ENCODE data around the gene SLC35F1. TPM values are rescaled to one million over a fixed set of nuclear protein-coding genes. Genes with fewer than 3 reads are reported as not detected.

The SLC35F1 gene
- total and polyA plus RNA-seq, 3 experiments from 2014 or later, result not detected

DNA sequence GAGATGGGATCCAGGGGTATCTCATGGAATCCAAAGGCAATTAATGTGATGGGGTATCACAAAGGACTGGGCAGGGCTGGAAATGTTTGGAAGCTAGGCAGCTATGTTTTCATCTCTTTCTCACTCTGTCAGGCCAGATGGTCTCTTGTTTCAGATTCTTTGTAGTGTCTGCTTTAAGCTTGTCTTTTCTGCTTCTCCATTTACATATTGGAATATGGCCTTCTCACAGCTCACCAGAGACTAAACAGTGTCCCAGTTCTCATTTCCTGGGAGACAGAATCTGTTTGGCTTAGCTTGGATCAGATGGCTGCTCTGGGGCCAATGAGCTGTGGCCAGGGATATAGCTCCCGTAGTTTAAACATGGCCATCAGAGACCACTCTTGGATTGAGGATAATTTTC, 78.9 kb downstream of the SLC35F1 start:
- Histone ChIP-seq H3K27ac (ENCODE audit: low read depth, low read length) (no peak overlapping the region), H3K9me3 (ENCODE audit: low read length) (no peaks in the 10 kb centered on the region), H3K4me3 (ENCODE audit: low read length) (no peak overlapping the region), H3K36me3 (ENCODE audit: insufficient read depth, low read length) (no peaks in the 10 kb centered on the region), H3K4me1 (ENCODE audit: insufficient read depth, low read length) (no peaks in the 10 kb centered on the region), H3K27me3 (ENCODE audit: insufficient read depth, low read length, poor library complexity, severe bottlenecking) (no peaks in the 10 kb centered on the region)
- Mint-ChIP-seq H3K9me3 (no peaks in the 10 kb centered on the region), H3K27me3 (peaks cover 4 to 5% of the 10 kb centered on the region in 2 donors), H3K27ac (no peak overlapping the region), H3K4me1 (no peaks in the 10 kb centered on the region), H3K4me3 (no peak overlapping the region), H3K36me3 (no peaks in the 10 kb centered on the region)
- DNase-seq, result no peak
- CTCF ChIA-PET, result no interaction called here
- POLR2A ChIA-PET, result no interaction called here

DNA sequence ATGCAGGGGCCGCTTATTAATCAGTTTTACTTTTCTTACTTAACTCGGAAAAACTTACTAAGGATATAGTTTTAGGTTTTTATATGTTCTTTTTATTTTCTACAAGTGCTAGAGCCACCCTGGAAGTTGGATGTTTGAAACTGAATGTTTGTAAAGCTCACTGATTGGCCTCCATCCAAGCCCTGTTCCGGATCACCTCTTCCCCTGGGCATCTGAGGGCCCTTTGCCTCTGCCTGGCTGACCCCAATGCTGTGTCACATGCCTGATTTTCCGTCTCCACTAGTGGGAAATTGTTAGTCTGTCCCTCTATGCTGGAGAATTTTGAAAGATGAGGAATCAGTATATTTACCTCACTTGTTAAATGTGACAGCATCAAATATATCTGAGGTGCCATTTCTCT, 79.3 kb downstream of the SLC35F1 start:
- no peaks in the 10 kb centered on the region for H3K27me3 ChIP-seq (ENCODE audit: insufficient read depth, low read length, poor library complexity, severe bottlenecking)
- POLR2A ChIA-PET, result no interaction called here
- no peaks in the 10 kb centered on the region for H3K4me1 ChIP-seq (ENCODE audit: insufficient read depth, low read length)
- H3K9me3 ChIP-seq (ENCODE audit: low read length), result no peaks in the 10 kb centered on the region
- Mint-ChIP-seq H3K9me3 (no peaks in the 10 kb centered on the region), H3K27me3 (peaks cover 0 to 4% of the 10 kb centered on the region in 2 donors), H3K4me1 (no peaks in the 10 kb centered on the region), H3K27ac (no peak overlapping the region), H3K4me3 (no peak overlapping the region), H3K36me3 (no peaks in the 10 kb centered on the region)
- no peak overlapping the region for H3K27ac ChIP-seq (ENCODE audit: low read depth, low read length)
- H3K4me3 ChIP-seq (ENCODE audit: low read length), result no peak overlapping the region
- no peaks in the 10 kb centered on the region for H3K36me3 ChIP-seq (ENCODE audit: insufficient read depth, low read length)
- CTCF ChIA-PET, result no interaction called here
- DNase-seq, result no peak

DNA sequence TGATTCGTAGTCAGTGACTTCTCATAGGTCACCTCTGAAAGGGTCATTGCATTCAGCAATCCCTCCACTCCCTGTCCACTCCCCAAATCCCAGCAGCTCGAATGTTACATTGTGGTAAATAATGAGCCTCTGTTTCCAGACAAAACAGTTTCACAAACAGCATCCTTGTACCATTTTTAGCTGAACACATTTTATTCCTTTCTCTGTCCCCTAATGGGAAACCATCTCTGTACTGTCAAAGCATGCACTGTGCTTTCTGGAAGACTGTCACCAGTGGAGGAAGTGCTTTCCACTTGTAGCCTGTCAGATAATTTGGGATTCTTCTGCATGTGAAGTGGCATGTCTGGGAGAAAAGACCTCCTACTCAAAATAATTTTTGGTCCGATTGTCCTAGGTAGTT, 82.0 kb downstream of the SLC35F1 start:
- Histone ChIP-seq H3K27ac (ENCODE audit: low read depth, low read length) (no peak overlapping the region), H3K36me3 (ENCODE audit: insufficient read depth, low read length) (no peaks in the 10 kb centered on the region), H3K4me3 (ENCODE audit: low read length) (no peak overlapping the region), H3K4me1 (ENCODE audit: insufficient read depth, low read length) (no peaks in the 10 kb centered on the region), H3K9me3 (ENCODE audit: low read length) (no peaks in the 10 kb centered on the region), H3K27me3 (ENCODE audit: insufficient read depth, low read length, poor library complexity, severe bottlenecking) (no peaks in the 10 kb centered on the region)
- Mint-ChIP-seq H3K4me1 (no peaks in the 10 kb centered on the region), H3K4me3 (no peak overlapping the region), H3K9me3 (no peaks in the 10 kb centered on the region), H3K27ac (no peak overlapping the region), H3K36me3 (no peaks in the 10 kb centered on the region), H3K27me3 (peaks cover 4 to 20% of the 10 kb centered on the region in 2 donors)
- ChIA-PET POLR2A (no interaction called here), CTCF (no interaction called here)
- no peak for DNase-seq

DNA sequence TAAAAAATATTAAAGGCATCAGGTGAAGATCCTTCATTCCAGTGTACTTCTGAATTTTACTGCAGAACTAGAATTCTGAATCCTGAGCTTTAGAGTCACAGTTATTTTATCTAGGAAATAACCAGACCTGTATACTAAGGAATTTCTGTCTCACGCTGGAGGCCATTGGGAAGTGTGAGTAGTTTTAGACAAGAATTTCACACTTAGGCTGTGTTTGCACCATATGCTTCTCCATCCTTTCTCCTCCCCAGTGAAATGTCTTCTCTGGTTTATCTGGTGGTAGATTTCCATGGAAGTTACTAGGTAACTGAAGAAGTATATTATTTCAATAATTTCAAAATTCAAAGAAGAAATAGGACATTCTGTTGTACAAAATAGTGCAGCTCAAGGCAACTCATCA, 83.1 kb downstream of the SLC35F1 start:
- POLR2A ChIA-PET, result no interaction called here
- Mint-ChIP-seq H3K27ac (no peak overlapping the region), H3K9me3 (no peaks in the 10 kb centered on the region), H3K4me3 (no peak overlapping the region), H3K36me3 (no peaks in the 10 kb centered on the region), H3K27me3 (peaks cover 4 to 27% of the 10 kb centered on the region in 2 donors), H3K4me1 (no peaks in the 10 kb centered on the region)
- H3K4me1 ChIP-seq (ENCODE audit: insufficient read depth, low read length), result no peaks in the 10 kb centered on the region
- DNase-seq, result no peak
- no peak overlapping the region for H3K4me3 ChIP-seq (ENCODE audit: low read length)
- no peaks in the 10 kb centered on the region for H3K9me3 ChIP-seq (ENCODE audit: low read length)
- no peaks in the 10 kb centered on the region for H3K36me3 ChIP-seq (ENCODE audit: insufficient read depth, low read length)
- CTCF ChIA-PET, result no interaction called here
- no peaks in the 10 kb centered on the region for H3K27me3 ChIP-seq (ENCODE audit: insufficient read depth, low read length, poor library complexity, severe bottlenecking)
- H3K27ac ChIP-seq (ENCODE audit: low read depth, low read length), result no peak overlapping the region

DNA sequence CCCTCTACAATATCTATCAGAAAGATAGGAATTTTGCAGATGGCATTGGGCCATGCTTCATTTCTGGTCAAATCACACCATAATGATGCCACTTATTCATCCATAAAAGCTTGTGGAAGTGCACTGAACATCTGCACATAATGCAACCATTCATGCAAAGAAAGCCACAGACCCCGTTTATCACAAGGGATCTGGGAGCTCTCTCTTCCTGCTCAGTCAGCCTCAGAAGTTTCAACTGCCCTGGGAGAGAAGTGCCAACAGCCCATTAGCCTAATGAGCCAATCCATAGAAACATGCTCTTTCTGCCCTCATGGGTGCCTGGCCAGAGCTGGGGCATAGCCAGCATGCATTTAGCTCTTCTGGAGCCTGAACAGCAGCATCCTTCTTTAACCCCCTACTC, 85.8 kb downstream of the SLC35F1 start:
- H3K27me3 ChIP-seq (ENCODE audit: insufficient read depth, low read length, poor library complexity, severe bottlenecking), result no peaks in the 10 kb centered on the region
- no peak overlapping the region for H3K27ac ChIP-seq (ENCODE audit: low read depth, low read length)
- no peak for DNase-seq
- no peaks in the 10 kb centered on the region for H3K9me3 ChIP-seq (ENCODE audit: low read length)
- no peaks in the 10 kb centered on the region for H3K36me3 ChIP-seq (ENCODE audit: insufficient read depth, low read length)
- peaks cover 4 to 29% of the 10 kb centered on the region in 2 donors for H3K27me3 Mint-ChIP-seq
- no peaks in the 10 kb centered on the region for H3K36me3 Mint-ChIP-seq
- CTCF ChIA-PET, result no interaction called here
- H3K27ac Mint-ChIP-seq, result no peak overlapping the region
- no peaks in the 10 kb centered on the region for H3K4me1 ChIP-seq (ENCODE audit: insufficient read depth, low read length)
- POLR2A ChIA-PET, result no interaction called here
- H3K9me3 Mint-ChIP-seq, result no peaks in the 10 kb centered on the region
- H3K4me1 Mint-ChIP-seq, result no peaks in the 10 kb centered on the region
- no peak overlapping the region for H3K4me3 Mint-ChIP-seq
- H3K4me3 ChIP-seq (ENCODE audit: low read length), result no peak overlapping the region

DNA sequence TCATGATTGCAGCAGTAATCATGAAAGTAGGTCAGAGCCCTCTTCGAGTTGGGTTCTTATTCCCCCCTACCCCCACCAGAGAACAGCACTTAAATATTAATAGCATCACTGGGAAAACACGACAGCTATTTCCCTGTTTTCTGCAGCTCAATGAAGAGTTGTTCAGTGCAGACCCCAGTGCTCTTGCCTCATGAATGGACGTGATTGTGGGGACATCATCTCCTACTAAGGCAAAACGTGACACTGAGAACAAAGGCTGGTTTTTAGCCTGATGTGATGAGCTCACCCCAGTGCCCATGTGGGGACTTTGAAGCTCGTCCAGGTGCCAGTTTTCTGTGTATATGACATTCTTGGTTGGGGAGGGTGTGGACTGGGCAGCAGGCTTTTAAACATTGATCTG, 105.9 kb downstream of the SLC35F1 start:
- Mint-ChIP-seq H3K27ac (peak overlapping the region in 1 of 8 donors; percentile 45), H3K4me1 (no peaks in the 10 kb centered on the region), H3K27me3 (peaks cover 3 to 12% of the 10 kb centered on the region in 2 donors), H3K36me3 (no peaks in the 10 kb centered on the region), H3K4me3 (no peak overlapping the region), H3K9me3 (peaks cover 0 to 6% (median 0%) of the 10 kb centered on the region in 5 donors)
- Histone ChIP-seq H3K9me3 (ENCODE audit: low read length) (no peaks in the 10 kb centered on the region), H3K4me3 (ENCODE audit: low read length) (no peak overlapping the region), H3K36me3 (ENCODE audit: insufficient read depth, low read length) (no peaks in the 10 kb centered on the region), H3K27me3 (ENCODE audit: insufficient read depth, low read length, poor library complexity, severe bottlenecking) (no peaks in the 10 kb centered on the region), H3K27ac (ENCODE audit: low read depth, low read length) (no peak overlapping the region), H3K4me1 (ENCODE audit: insufficient read depth, low read length) (no peaks in the 10 kb centered on the region)
- DNase-seq, result no peak
- CTCF ChIA-PET, result no interaction called here
- POLR2A ChIA-PET, result no interaction called here

DNA sequence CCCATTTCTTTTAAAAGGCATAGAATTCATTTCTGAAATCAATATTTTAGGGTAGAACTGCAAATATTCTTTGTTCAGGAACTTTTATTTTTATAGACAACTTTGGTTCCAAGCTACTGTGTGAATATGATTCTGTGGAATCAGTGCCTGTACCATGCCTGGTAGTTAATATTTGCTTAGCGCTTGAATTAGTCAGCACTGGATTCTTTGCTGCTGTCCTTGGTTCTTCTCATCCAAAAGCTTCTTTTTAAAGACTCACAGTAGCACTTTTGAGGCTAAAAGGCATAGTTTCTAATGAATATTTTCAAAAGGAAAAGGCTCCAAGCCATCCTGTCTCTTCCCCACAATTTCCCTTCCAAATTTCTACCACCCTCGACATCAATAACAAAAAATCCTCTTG, 109.5 kb downstream of the SLC35F1 start:
- no peaks in the 10 kb centered on the region for H3K9me3 Mint-ChIP-seq
- CTCF ChIA-PET, result interaction anchor here (1.0 kb wide), 1 partner anchor 43 kb away, joined by 3 read pairs; no protein-coding TSS in a partner anchor

DNA sequence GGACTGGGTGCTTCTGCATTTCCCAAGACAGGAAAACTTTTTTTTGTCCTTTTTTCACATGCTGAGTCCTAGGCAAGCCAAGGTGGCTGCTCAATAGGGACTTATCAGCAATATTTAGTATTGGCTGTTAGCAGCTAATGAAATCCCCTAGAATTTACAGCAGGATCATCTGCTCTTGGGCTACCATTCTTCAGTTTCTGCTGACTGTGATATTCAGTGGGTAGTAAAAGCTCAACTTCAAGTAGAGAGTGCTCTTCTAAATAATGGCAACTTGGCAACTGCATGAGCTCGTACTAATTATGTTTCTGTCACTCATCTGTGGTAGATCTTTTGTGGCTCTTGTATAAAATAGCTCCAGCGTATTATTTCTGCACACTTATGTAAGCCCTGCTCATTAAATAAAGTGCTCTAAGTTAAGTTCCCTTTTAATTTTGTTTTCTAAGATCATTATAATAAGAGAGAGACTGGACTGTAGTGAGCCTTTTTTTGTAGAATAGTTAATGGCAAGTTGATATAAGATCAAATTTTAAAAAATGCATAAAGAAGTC, 110.3 kb downstream of the SLC35F1 start:
- H3K36me3 Mint-ChIP-seq, result no peaks in the 10 kb centered on the region
- ChIA-PET CTCF (no interaction called here), POLR2A (no interaction called here)
- H3K4me3 ChIP-seq (ENCODE audit: low read length), result no peak overlapping the region
- H3K27ac ChIP-seq (ENCODE audit: low read depth, low read length), result no peak overlapping the region
- H3K9me3 Mint-ChIP-seq, result no peaks in the 10 kb centered on the region
- no peak overlapping the region for H3K4me3 Mint-ChIP-seq
- H3K27ac Mint-ChIP-seq, result no peak overlapping the region
- peaks cover 4 to 7% of the 10 kb centered on the region in 2 donors for H3K27me3 Mint-ChIP-seq
- no peaks in the 10 kb centered on the region for H3K27me3 ChIP-seq (ENCODE audit: insufficient read depth, low read length, poor library complexity, severe bottlenecking)
- no peaks in the 10 kb centered on the region for H3K4me1 ChIP-seq (ENCODE audit: insufficient read depth, low read length)
- H3K4me1 Mint-ChIP-seq, result no peaks in the 10 kb centered on the region
- H3K36me3 ChIP-seq (ENCODE audit: insufficient read depth, low read length), result no peaks in the 10 kb centered on the region
- no peaks in the 10 kb centered on the region for H3K9me3 ChIP-seq (ENCODE audit: low read length)
- no peak for DNase-seq

More for the DNA sequence above, 109.5 kb downstream of the SLC35F1 start:
- no peaks in the 10 kb centered on the region for H3K4me1 ChIP-seq (ENCODE audit: insufficient read depth, low read length)
- H3K27ac ChIP-seq (ENCODE audit: low read depth, low read length), result no peak overlapping the region
- no peaks in the 10 kb centered on the region for H3K36me3 ChIP-seq (ENCODE audit: insufficient read depth, low read length)
- H3K27me3 ChIP-seq (ENCODE audit: insufficient read depth, low read length, poor library complexity, severe bottlenecking), result no peaks in the 10 kb centered on the region
- H3K4me3 Mint-ChIP-seq, result no peak overlapping the region
- peaks cover 1 to 3% of the 10 kb centered on the region in 2 donors for H3K27me3 Mint-ChIP-seq
- H3K27ac Mint-ChIP-seq, result no peak overlapping the region
- POLR2A ChIA-PET, result no interaction called here
- no peak for DNase-seq
- H3K36me3 Mint-ChIP-seq, result no peaks in the 10 kb centered on the region
- no peaks in the 10 kb centered on the region for H3K4me1 Mint-ChIP-seq
- H3K9me3 ChIP-seq (ENCODE audit: low read length), result no peaks in the 10 kb centered on the region
- H3K4me3 ChIP-seq (ENCODE audit: low read length), result no peak overlapping the region

DNA sequence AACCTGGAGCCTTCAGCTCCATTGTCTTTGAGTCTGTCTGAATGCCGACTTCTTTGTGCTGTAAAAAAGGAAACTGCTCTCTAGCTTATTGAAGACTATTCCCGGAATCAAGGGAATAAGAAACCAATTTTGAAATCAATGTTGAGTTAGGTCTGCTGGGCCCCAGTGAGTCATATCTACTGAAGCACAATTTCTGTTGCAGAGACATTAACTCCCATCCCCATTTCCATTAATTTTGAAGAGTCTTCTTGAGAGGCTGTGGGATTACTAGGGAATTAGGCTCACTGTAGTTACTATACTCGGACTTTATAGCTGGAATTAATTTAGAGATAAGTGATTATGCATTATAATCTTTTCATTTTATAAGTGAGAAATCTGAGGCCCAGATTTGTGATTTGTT, 116.7 kb downstream of the SLC35F1 start:
- H3K9me3 ChIP-seq (ENCODE audit: low read length), result no peaks in the 10 kb centered on the region
- H3K27ac Mint-ChIP-seq, result no peak overlapping the region
- H3K27me3 ChIP-seq (ENCODE audit: insufficient read depth, low read length, poor library complexity, severe bottlenecking), result no peaks in the 10 kb centered on the region
- no peaks in the 10 kb centered on the region for H3K36me3 ChIP-seq (ENCODE audit: insufficient read depth, low read length)
- peaks cover 4 to 5% of the 10 kb centered on the region in 2 donors for H3K27me3 Mint-ChIP-seq
- H3K27ac ChIP-seq (ENCODE audit: low read depth, low read length), result no peak overlapping the region
- DNase-seq, result no peak
- CTCF ChIA-PET, result no interaction called here
- no peak overlapping the region for H3K4me3 Mint-ChIP-seq
- POLR2A ChIA-PET, result no interaction called here
- no peaks in the 10 kb centered on the region for H3K4me1 ChIP-seq (ENCODE audit: insufficient read depth, low read length)
- no peak overlapping the region for H3K4me3 ChIP-seq (ENCODE audit: low read length)
- H3K9me3 Mint-ChIP-seq, result no peaks in the 10 kb centered on the region
- H3K36me3 Mint-ChIP-seq, result no peaks in the 10 kb centered on the region
- no peaks in the 10 kb centered on the region for H3K4me1 Mint-ChIP-seq

All from CD8-positive, alpha-beta memory T cell (primary cell).